HCT116 (cell line): ENCODE results near the gene NUMA1. TPM values are rescaled to one million over a fixed set of nuclear protein-coding genes. Genes with fewer than 3 reads are reported as not detected.

Experiments
- ATAC-seq: fragments of 200-7000 bp; cut with Tn5 transposase; 2 replicates; pipeline ENCODE4 v1.9.1; 2020; ENCODE audit warnings: mild to moderate bottlenecking, moderate library complexity
- BruUV-seq: library from RNA; stranded (reverse); fragments of 400-500 nt; replicated peaks from 2 replicates; lab custom pipeline; 2021; lab: Mats Ljungman, UMichigan
- CTCF ChIA-PET: fragments of 300-600 bp; sonication (Branson Sonifier 250); formaldehyde crosslinking; loops from one replicate; lab custom pipeline; 2021; ENCODE audit warnings: antibody characterized with exemption; lab: Charles Lee
- POLR2A ChIA-PET: fragments of 300-600, 350-600 bp; sonication (Branson Sonifier 250); formaldehyde crosslinking; loops from one replicate; lab custom pipeline; 2021; ENCODE audit warnings: antibody characterized with exemption; lab: Charles Lee
- RAD21 ChIA-PET, 2 experiments: fragments of 300-600 bp; sonication (Branson Sonifier 250); formaldehyde crosslinking; loops; one replicate each; lab custom pipeline; 2023; ENCODE audit warnings: low total read pairs in 2 of 2; ENCODE audit not compliant: uncharacterized antibody in 2 of 2, unreplicated experiment in 2 of 2, low non-redundant PET in 1 of 2; lab: Charles Lee
- DNase-seq: peaks from one replicate; pipeline ENCODE4 v3.0.0-alpha.2; 2010; ENCODE audit warnings: low read depth, low spot score
- H2AFZ ChIP-seq: fragments of 200-600 bp; shearing (Covaris generic), sonication (generic); 2 replicates; pipeline ENCODE4 v1.6.1; 2017; ENCODE audit warnings: low read depth, mixed run types, mixed read lengths, antibody characterized with exemption, low read length; ENCODE audit not compliant: poor library complexity, severe bottlenecking
- H3K27ac ChIP-seq: 2 replicates; pipeline ENCODE4 v1.5.1; 2012; ENCODE audit warnings: low read depth, low read length
- H3K27me3 ChIP-seq: fragments of 200-600 bp; sonication (generic); 2 replicates; pipeline ENCODE4 v1.6.1; 2016; ENCODE audit warnings: mixed run types, low read length, mixed read lengths; ENCODE audit not compliant: insufficient read depth
- H3K36me3 ChIP-seq, 2 experiments: fragments of 200-500 bp in 1 of 2; fragments of 200-600 bp in 1 of 2; sonication (Bioruptor generic) in 1 of 2; sonication (generic) in 1 of 2; 2 replicates each; pipeline versions ENCODE4 v1.5.1 to v1.6.1; 2014 to 2016; ENCODE audit warnings: low read length in 2 of 2, inconsistent platforms in 1 of 2, mixed read lengths in 1 of 2, mixed run types in 1 of 2; ENCODE audit not compliant: insufficient read depth in 2 of 2, control insufficient read depth in 1 of 2
- H3K4me1 ChIP-seq, 2 experiments: fragments of 200-600 bp in 1 of 2; sonication (generic) in 1 of 2; 2 replicates each; pipeline versions ENCODE4 v1.5.1 to v1.6.1; 2012 to 2017; ENCODE audit warnings: low read length in 2 of 2, inconsistent platforms in 1 of 2, mild to moderate bottlenecking in 1 of 2, mixed read lengths in 1 of 2, mixed run types in 1 of 2, moderate library complexity in 1 of 2; ENCODE audit not compliant: insufficient read depth in 2 of 2, control insufficient read depth in 1 of 2
- H3K4me2 ChIP-seq: fragments of 200-600 bp; sonication (generic); 2 replicates; pipeline ENCODE4 v1.6.1; 2017; ENCODE audit warnings: mixed run types, low read length, mixed read lengths
- H3K4me3 ChIP-seq, 2 experiments: fragments of 200-600 bp in 1 of 2; sonication (generic) in 1 of 2; replicated peaks in 1 of 2; 2 replicates each; pipeline ENCODE4 v1.5.1; 2011 to 2016; ENCODE audit warnings: low read length in 2 of 2, control low read depth in 1 of 2, low read depth in 1 of 2, mild to moderate bottlenecking in 1 of 2, mixed read lengths in 1 of 2, mixed run types in 1 of 2
- H3K79me2 ChIP-seq: fragments of 200-600 bp; sonication (generic); 2 replicates; pipeline ENCODE4 v1.6.1; 2017; ENCODE audit warnings: mild to moderate bottlenecking, mixed run types, low read length, moderate library complexity, mixed read lengths; ENCODE audit not compliant: insufficient read depth
- H3K9ac ChIP-seq: fragments of 200-600 bp; sonication (generic); 2 replicates; pipeline ENCODE4 v1.6.1; 2016; ENCODE audit warnings: low read length, mixed read lengths
- H3K9me2 ChIP-seq: fragments of 200-600 bp; sonication (generic), shearing (Covaris generic); 2 replicates; pipeline ENCODE4 v1.6.1; 2017; ENCODE audit warnings: mixed run types, mild to moderate bottlenecking, moderate library complexity; ENCODE audit not compliant: insufficient read depth
- H3K9me3 ChIP-seq, 2 experiments: fragments of 200-500 bp in 1 of 2; fragments of 200-600 bp in 1 of 2; sonication (Bioruptor generic) in 1 of 2; sonication (generic) in 1 of 2; 2 replicates each; pipeline ENCODE4 v1.6.1; 2014 to 2017; ENCODE audit warnings: low read length in 2 of 2, mixed read lengths in 2 of 2, inconsistent platforms in 1 of 2, low read depth in 1 of 2, mild to moderate bottlenecking in 1 of 2, mixed run types in 1 of 2, moderate library complexity in 1 of 2; ENCODE audit not compliant: control insufficient read depth in 1 of 2, insufficient read depth in 1 of 2
- H4K20me1 ChIP-seq: fragments of 200-600 bp; sonication (generic), shearing (Covaris generic); 2 replicates; pipeline ENCODE4 v1.6.1; 2017; ENCODE audit warnings: mixed run types, mild to moderate bottlenecking, moderate library complexity; ENCODE audit not compliant: insufficient read depth
- CEBPB ChIP-seq: IDR thresholded peaks from 2 replicates; pipeline ENCODE4 v1.6.1; 2012; ENCODE audit warnings: low read depth
- EZH2 ChIP-seq: fragments of 200-600 bp; sonication (generic); IDR thresholded peaks from 2 replicates; pipeline ENCODE4 v1.6.1; 2017; ENCODE audit warnings: antibody characterized with exemption, mixed run types
- EZH2phosphoT487 ChIP-seq: fragments of 200-600 bp; IDR thresholded peaks from 2 replicates; pipeline ENCODE4 v1.6.1; 2018; ENCODE audit warnings: antibody characterized with exemption, borderline replicate concordance
- JUND ChIP-seq: IDR thresholded peaks from 2 replicates; pipeline ENCODE4 v1.6.1; 2012
- POLR2A ChIP-seq: IDR thresholded peaks from 2 replicates; pipeline ENCODE4 v1.7.0; 2011; ENCODE audit warnings: borderline replicate concordance; ENCODE audit not compliant: insufficient read depth, insufficient read length; ENCODE audit errors: extremely low read depth
- POLR2AphosphoS5 ChIP-seq: IDR thresholded peaks from 2 replicates; pipeline ENCODE4 v1.6.1; 2011; ENCODE audit warnings: mild to moderate bottlenecking, low read depth, low read length, moderate library complexity
- SRF ChIP-seq: IDR thresholded peaks from 2 replicates; pipeline ENCODE4 v1.6.1; 2012; ENCODE audit warnings: low read depth
- YY1 ChIP-seq: IDR thresholded peaks from 2 replicates; pipeline ENCODE4 v1.6.1; 2011; ENCODE audit warnings: low read length, low read depth, moderate library complexity, mild to moderate bottlenecking; ENCODE audit not compliant: insufficient replicate concordance; ENCODE audit errors: extremely low read depth
- intact Hi-C: fragments of 100-400 bp; cut with micrococcal nuclease; formaldehyde crosslinking; loops from 2 replicates; pipeline ENCODE4 v1.10.0; 2022
- total RNA-seq: library from RNA; stranded (reverse); gene quantifications from one replicate; pipeline ENCODE4 v1.2.1, GENCODE V29; 2021; ENCODE audit not compliant: unreplicated experiment
- TF ChIP-seq, protein P1 (sequence below), 3 experiments: fragments of 200-600 bp in 1 of 3; sonication (generic) in 1 of 3; IDR thresholded peaks in 2 of 3; conservative IDR thresholded peaks in 1 of 3; 2 replicates each; pipeline ENCODE4 v1.5.1; 2012 to 2017; ENCODE audit warnings: low read depth in 2 of 3, low read length in 2 of 3, antibody characterized with exemption in 1 of 3, borderline replicate concordance in 1 of 3, control low read depth in 1 of 3, mild to moderate bottlenecking in 1 of 3, mixed read lengths in 1 of 3, mixed run types in 1 of 3, moderate library complexity in 1 of 3; ENCODE audit not compliant: insufficient read depth in 1 of 3
- TF ChIP-seq, protein P2 (sequence below): IDR thresholded peaks from 2 replicates; pipeline ENCODE4 v1.6.1; 2012
- TF ChIP-seq, protein P3 (sequence below): IDR thresholded peaks from 2 replicates; pipeline ENCODE4 v1.6.1; 2012

NUMA1 gene
- total RNA-seq, 1 experiment from 2014 or later: 133 TPM

DNA sequence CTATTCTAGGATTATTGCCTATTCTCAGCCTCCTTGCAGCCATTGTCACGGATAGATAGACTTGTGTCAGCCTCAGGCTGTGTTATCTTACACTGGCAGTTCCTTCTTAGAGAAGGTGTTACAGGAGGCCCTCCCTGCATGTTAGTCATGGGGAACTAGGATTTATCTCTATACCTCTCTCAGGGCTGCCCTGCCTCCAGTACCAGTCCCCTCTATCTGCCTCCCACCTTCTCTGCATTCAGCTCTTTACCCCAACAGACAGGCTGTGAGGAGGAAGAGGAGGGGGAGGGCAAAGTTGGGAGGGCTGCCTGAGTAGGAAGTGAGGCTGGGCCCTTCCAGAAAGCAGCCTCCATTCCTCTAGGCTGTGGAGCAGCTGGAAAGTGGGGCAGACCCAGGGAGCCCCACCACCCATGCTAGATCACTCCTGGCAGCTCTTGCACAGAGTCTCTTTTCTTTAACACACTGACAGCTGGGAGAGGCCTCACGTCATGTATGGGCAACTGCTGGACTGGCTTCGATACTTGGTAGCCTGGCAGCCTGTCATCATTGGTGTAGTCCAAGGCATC, 84.5 kb downstream of the NUMA1 start:
- ChIA-PET RAD21 (interaction anchor here in 1 of 2 experiments (0.7 kb wide), 1 partner anchor 435 kb away, joined by 3 read pairs; no protein-coding TSS in a partner anchor), CTCF (no interaction called here), POLR2A (no interaction called here)
- Histone ChIP-seq H3K79me2 (no peaks in the 10 kb centered on the region), H3K4me1 (no peaks in the 10 kb centered on the region), H2AFZ (no peak overlapping the region), H3K27ac (no peak overlapping the region), H3K4me2 (no peak overlapping the region), H4K20me1 (no peaks in the 10 kb centered on the region), H3K27me3 (no peaks in the 10 kb centered on the region), H3K36me3 (peaks cover 0 to 8% of the 10 kb centered on the region in 2 experiments; a peak in 2 of 4 replicates), H3K9me2 (no peaks in the 10 kb centered on the region), H3K9ac (no peak overlapping the region), H3K4me3 (no peak overlapping the region)
- intact Hi-C loops: no loop called here
- DNase-seq (no peak), ATAC-seq (no peak)
- BruUV-seq: no TSS peak
- TF ChIP-seq YY1: no peak
- TF ChIP-seq, protein P1, sequence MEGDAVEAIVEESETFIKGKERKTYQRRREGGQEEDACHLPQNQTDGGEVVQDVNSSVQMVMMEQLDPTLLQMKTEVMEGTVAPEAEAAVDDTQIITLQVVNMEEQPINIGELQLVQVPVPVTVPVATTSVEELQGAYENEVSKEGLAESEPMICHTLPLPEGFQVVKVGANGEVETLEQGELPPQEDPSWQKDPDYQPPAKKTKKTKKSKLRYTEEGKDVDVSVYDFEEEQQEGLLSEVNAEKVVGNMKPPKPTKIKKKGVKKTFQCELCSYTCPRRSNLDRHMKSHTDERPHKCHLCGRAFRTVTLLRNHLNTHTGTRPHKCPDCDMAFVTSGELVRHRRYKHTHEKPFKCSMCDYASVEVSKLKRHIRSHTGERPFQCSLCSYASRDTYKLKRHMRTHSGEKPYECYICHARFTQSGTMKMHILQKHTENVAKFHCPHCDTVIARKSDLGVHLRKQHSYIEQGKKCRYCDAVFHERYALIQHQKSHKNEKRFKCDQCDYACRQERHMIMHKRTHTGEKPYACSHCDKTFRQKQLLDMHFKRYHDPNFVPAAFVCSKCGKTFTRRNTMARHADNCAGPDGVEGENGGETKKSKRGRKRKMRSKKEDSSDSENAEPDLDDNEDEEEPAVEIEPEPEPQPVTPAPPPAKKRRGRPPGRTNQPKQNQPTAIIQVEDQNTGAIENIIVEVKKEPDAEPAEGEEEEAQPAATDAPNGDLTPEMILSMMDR (IDR thresholded peaks at IDR 0.05 in 2 of 3, conservative IDR thresholded peaks at IDR 0.05 in 1 of 3; ENCODE audit: borderline replicate concordance in 1 of 3, insufficient read depth in 1 of 3, low read depth in 2 of 3, low read length in 2 of 3): no peak
- no peak for TF ChIP-seq CEBPB
- TF ChIP-seq, protein P2, sequence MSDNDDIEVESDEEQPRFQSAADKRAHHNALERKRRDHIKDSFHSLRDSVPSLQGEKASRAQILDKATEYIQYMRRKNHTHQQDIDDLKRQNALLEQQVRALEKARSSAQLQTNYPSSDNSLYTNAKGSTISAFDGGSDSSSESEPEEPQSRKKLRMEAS: no peak
- TF ChIP-seq, protein P3, sequence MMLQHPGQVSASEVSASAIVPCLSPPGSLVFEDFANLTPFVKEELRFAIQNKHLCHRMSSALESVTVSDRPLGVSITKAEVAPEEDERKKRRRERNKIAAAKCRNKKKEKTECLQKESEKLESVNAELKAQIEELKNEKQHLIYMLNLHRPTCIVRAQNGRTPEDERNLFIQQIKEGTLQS: no peak
- TF ChIP-seq POLR2A: no peak
- TF ChIP-seq POLR2AphosphoS5: no peak
- no peak for TF ChIP-seq EZH2phosphoT487
- no peak for TF ChIP-seq JUND
- no peak for TF ChIP-seq SRF
- TF ChIP-seq EZH2: no peak
- TF ChIP-seq, all 23 proteins: peak for 0
- no peaks in the 10 kb centered on the region for H3K9me3 ChIP-seq
